Stimulated activated CD8-positive, alpha-beta memory T cell treated with anti-CD3 and anti-CD28 coated beads, Interleukin-4, amount 100 ng/mL, for 24 hours (primary cell): ENCODE data around the gene CAPN15.

ENCODE experiments used
- DNase-seq: peaks from one replicate; pipeline ENCODE4 v3.0.0-alpha.2; 2020; ENCODE audit warnings: low read depth

Gene CAPN15

DNA sequence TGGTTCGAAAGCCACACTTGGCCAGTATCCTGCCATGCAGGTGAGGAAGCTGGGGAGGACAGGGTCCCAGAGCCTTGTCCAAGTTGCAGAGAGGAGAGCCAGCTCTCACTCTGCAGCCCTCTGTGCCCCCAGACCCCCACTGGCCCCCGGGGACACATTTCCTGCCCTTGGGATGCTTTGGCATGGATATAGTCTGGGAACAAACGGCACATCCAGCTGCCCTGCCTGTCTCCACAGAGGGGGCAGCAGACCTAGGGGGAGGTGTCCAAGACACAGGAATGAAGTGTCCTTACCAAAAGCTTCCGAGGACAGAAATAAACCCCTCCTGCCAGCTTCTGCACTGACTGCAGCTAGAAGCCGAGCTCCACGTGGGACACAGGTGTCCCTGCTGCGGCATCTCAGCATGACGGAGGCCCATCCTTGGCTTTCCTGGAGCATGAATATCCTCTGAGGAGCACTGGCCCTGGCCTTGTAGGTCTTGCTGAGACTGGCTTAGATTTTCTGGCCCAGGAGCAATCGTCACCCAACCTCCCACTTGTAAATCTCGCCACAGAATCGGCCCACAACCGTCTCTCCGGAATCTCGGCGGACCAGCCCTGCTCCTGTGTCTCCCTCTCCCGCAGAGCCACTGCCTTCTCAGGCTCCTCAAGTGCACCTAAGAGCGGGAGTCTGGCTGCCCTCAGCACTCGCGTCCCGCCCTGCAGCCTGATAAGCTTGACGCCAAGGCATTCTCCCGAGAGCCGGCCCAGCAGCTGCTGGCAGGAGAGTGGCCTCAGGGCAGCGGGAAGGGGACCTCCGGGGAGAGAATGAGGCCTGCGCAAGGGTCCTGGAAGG lies 1.1 kb upstream of the CAPN15 start:
- DNase-seq: no peak

DNA sequence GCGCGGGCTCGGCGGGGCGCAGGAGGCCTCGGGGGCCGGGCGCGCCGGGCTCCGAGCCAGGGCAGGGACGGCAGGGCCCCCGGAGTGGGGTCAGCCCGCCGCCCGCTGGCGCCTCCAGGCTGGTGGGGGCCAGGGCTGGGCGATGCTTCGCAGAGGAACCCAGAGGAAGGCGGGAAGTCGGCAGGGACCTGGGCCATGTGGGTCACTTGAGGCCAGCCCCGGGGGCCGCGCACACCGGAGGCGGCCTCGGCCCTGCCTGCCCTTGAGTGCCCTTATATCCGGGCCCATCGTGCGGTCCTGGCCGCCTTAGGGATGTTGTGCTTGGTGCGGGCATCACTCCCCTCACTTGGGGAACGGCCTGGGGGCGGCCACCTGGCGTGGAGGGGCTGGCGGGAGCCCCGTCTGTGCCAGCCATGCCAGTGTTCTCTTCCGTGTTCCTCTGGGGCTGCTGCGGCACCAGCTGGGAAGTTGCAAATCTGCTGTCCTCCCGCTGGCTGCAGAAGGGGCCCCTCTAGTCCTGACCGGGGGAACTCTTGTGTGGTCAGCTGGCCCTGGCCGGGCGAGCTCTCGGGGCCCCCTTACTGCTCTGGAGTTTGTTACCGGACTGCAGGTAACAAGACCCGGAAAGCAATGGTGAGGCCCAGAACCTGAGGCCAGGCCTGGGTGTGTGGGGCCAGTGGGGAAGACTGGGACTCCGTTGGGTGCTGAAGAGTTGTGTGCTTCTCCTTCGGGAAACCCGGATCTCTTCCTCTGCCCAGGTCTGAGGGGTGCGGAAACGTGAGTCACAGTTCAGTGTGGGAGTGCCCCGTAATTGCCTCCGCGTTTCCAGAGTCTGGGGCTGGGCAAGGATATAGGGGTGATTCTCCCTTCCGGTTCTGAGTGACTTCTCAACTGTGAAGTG lies 849 bp downstream of the CAPN15 start:
- DNase-seq: no peak

DNA sequence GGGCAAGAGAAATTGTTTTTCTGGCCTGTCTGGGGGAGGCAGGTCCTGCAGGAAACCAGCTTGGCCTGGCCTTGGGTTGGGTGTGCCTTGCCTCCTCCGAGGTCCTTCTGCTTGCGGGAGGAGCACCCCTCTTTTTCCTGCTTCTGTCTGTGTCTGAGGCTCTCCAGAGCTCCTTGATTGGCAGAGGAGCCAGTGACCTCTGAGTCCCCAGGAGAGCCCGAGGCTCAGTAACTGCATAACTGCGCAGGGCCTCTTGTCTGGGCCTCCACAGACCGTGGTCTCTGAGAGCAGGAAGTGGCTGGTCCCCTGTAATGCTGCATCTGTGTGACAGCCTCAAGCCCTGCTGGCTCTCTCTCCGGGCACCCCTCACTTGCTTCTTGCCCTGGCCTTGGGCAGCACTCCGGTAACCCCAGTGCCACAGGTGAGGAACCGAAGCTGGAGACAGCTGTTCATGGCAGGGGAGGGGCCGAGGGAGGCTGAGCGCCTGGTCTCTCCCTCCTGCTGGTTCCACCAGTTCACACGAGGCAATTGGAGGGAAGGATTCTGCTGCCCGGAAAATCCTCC lies 1.6 kb downstream of the CAPN15 start:
- DNase-seq: no peak

DNA sequence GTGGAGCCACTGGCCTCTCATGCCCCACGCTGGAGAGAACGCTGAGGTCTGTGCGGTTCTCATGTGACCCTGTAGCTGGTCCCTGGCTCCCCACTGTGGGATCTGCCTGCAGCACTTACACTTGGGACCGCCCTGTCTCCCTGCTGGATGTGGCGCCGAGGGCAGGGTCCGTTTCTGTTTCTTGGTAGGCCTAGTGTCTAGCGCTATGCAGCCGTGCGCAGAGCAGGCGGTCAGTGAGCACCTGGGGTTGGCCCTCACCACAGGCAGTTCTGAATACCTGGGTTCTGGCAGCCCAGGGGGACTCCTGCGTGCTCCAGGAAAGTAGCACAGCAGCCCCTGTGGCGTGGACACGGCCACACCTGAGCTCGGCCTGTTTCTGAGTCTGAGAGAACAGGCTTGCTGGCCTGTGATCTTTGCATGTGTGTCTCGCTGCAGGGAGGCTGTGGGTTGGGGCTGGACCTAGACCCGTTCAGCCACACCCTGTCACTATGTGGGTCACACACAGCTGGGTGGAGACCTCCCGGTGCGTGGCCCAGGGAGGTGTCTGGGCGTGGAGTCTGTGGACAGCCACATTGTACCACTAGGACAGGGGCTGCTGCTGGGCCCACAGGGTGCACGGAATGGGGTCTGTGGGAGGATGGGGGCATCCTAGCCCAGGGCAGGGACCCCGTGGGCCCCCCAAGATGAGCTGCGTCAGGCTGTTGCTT lies 2.8 kb downstream of the CAPN15 start:
- DNase-seq: no peak

DNA sequence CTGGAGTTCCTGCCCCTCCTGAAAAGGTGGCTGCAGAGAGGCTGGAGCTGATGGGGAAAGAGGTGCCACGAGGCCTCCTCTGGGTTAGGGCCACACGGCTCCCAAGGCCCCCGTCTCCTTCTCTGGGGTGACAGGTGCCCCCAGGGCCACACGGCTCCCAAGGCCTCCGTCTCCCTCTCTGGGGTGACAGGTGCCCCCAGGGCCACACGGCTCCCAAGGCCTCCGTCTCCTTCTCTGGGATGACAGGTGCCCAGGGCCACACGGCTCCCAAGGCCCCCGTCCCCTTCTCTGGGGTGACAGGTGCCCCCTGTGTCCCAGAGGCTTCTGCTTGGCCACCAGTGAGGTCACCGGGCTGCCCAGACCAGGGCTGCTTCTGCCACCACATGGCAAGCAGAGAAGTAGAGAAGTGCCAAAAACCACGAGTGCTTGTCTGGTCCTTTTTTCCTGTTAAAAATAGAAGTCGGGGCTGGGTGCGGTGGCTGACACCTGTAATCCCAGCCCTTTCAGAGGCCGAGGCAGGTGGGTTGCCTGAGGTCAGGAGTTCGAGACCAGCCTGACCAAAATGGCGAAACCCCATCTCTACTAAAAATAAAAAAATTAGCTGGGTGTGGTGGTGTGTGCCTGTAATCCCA lies 4.1 kb downstream of the CAPN15 start:
- DNase-seq: no peak

DNA sequence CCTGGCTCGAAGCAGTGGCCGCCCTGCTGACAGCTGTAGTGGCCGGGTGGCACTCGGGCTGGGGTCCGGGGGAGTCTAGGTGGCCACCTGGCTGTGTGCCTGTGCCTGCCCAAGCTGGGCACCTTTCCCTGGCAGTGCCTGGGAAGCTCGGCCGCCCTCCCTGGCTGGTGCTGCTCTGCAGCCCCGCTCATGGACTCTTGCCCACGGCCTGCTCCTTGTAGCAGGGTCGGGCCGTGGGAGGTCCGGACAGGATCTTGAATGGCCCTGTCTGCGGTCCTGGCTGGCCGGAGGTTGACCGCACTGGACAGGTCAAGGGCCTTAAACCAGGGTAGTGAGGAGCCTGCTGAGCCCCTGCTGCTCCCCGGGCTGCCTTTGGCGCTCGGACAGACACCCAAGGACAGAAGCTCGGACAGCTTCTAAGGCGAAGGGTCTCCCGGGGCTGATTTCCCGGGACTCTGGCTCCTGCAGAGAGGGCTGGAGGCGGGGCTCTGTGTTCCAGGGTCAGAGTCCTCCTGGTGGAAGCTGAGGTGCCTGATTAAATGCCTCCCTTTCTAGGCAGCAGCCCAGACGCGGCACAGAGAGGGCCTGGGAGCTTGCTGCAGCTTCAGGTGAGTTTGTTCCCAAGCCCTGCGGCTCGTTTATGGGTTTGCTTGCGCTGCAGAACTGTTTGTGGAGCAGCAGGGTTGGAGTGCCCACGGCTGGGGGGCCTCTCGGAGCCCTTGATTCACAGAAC lies 6.0 kb downstream of the CAPN15 start:
- no peak for DNase-seq

DNA sequence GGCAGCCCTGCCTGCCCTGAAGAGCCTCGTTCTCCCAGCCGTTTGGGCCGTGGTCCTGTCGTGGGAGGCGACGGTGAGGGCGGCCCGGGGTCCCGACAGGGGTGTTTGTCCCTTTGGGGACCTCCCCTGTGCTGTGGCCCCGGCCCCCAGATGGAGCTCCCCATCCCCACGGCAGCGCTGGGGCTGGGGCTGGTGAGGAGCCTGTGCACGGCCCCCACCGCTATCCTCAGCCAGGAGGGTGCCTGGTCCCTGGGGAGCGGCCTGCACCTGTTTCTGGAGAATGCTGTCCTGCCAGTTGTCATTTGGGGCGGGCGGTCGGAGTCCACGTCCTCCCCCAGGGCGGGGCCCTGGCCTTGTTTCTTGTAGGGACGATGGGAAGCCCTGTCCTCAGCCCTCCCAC lies 6.6 kb downstream of the CAPN15 start:
- DNase-seq: no peak

DNA sequence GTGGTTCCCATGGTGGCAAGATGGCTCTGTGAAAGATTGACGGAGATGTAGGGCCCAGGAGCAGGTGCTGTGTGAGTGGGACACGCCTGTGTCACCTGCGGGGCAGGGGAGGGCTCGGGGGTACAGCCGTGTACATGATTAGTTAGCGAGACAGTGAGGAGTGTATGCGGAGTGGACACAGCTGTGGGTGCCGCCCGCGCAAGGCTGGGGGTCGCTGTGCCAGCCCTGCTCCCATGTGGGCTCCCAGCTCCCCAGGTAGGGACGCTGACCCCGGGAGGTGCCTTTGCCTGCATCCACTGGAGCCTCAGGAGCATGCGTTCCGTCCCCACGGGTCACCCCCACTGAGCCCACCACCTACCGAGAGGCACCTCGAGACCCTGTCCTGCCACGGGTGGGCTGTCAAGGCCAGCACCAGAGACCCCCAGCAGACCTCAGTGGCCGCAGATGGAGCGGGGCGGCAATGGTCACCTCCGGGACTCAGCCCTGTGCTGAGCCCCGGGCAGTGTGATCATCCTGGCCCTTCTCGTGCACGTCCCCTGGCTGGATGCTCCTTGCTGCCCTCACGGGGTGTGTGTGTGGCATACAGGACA lies 7.4 kb downstream of the CAPN15 start:
- DNase-seq: no peak

DNA sequence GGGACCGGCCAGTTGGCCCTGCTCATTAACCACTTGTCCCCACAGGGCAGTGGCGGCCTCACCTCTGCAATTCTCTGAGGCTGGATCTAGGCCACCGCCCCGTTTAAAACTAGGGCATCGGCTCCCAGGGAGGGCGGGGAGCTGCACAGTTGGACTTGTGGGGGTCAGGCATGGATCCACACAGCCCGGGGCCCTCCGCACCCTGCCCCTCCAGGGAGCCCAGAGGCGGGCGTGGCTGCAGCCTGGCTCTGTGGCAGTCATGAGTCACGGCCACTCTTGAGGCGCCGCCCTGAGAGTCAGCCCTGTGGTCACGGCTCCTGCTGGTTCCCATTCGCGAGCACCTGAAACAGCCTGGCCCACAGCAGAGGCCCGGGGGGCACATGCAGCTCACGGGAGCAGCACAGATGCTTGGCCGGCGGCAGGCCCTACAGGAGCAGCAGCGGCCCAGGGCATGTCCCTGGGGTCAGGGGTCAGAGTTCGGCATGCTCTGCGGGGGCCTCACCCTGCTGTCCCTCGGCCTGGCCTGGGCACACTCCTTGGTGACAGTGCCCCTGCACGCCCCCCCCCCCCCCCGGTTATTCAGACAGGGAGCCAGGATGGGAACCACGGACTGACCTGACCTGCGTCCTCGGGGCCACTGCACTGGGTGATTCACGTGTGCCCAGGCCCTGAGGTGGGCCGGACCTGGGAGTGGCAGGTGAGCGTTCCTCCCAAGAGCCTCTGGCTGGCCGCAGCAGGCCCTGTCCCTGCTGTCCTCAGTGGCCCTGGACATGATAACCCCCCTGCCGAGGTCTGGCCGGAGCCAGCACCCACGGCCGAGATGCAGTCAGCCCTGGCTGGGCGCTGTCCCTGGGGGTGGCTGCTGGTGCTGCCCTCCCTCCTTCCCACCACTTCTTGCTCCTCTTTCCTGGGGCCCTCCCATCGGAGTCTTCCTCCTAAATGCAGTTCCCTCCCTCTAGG lies 8.2 kb downstream of the CAPN15 start:
- DNase-seq: no peak

DNA sequence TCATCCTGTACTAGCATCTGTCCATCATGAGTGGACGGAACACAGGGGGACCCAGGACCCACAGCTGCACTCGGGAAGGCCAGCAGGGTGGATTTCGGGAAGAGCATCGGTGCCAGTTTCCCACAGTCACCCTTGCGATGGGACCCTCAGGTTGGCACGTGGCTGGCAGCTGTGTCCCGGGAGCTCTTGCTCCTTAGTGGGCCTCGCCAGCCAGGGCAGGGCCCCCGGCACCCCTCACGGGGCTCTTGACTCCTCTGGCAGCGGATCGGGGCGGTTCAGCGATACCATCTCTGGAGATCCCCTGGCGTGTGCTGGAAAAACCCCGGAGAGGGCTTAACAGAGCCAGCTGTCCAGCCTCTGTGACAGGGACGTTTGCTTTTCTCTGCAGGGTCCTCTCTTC lies 9.2 kb downstream of the CAPN15 start:
- DNase-seq: no peak

DNA sequence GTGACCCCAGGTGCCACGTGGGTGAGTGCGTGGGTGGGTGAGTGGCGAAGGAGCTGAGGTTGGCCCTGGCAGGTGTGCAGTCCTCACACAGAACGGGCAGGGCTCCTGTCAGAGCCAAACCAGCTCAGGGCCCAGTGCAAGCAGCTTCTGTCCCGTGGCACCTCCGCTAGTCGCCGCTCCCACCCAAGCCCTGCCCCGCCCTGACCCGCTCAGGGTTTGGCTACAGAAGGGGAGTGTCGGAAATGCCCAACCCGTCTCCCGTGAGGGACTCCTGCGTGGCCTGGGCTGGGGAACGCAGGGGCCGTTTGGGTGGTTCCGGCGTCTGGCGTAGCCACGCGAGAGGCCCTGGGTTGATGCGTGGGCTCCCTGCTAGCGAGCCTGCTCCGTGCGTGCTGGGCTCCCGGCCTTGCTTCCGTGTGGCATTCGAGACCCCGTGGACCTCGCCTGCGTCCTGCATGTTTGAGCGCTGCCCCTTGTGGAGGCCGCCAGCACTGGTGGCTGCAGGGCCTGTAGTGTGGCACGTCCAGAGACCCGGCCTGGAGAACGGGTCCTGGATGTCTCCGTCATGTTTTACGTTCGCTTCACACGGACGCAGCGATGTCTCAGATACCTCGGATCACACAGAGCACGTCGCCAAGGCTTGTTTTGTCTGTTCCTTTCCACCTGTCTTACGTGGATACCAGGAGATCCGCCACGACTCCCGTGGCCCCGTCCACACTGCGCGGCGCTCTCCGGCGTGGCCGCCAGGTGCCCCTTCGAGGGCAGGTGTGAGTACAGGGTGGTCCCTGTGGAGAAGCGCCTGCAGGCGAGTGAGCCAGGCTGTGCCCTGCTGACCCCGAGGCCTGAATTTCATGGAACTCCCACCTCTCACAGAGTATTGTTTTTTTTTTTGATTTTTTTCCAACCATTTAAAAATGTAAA lies 10.2 kb downstream of the CAPN15 start:
- no peak for DNase-seq

DNA sequence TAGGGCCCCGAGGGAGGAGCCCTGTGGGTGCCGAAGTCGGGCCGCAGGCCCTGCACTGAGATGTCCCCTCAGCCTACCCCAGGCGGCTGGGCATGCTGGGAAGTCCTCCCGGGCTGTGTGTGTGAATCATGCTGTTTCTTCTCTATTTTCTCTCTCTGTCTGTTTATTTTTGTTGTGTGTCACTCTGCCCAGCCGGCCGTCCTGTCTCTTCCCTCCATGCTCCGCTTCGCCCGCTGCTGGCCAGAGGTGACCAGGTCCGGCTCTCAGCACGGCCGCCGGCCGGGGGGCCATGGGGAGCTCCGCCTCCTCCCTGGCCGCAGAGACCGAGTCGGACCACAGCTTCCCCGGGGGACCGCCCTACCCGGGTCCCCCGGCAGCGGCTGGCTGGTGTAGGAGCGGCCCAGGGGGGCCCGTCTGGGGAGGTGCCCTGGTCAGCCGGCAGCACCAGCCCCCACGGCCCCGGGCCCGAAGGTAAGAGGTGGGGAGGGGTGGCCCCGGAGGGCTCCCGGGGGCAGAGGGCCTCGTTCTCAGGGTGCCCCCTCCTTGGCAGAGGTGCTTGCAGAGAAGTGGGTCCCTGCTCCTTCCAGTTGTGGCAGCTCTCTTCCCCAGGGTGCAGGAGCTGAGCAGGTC lies 12.5 kb downstream of the CAPN15 start:
- no peak for DNase-seq

DNA sequence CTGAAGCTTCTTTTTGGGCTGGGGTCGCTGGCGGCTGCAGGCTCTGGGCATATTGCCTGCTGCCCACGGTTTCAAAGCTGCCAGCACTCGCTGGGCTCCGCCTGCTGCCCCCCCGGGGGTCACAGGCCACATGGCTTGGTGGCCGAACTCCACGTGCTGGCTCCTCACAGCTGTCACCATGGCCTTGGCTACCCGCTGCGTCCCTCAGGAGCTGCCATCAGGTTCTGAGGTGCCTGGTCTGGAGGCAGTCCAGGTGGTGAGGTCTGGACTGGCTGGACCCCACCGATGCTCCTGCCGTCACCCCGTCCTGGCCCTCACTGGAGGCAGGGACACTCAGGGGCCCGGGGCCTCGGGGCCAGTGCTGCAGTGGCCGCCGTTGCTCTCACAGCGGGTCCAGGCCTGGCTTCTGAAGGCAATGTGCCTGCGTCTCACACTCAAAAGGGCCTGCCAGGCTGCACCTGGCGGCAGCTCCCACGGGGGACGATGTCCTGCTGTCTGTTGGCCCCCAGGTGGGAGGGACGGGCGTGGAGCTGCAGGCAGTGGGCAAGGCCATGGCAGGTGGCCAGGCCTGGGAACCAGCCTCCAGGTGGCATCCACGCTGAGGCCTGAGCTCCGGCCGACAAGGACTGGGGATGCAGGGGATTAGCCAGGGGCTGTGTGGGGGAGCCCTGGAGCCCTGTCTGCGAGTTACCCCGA lies 13.3 kb downstream of the CAPN15 start:
- no peak for DNase-seq

DNA sequence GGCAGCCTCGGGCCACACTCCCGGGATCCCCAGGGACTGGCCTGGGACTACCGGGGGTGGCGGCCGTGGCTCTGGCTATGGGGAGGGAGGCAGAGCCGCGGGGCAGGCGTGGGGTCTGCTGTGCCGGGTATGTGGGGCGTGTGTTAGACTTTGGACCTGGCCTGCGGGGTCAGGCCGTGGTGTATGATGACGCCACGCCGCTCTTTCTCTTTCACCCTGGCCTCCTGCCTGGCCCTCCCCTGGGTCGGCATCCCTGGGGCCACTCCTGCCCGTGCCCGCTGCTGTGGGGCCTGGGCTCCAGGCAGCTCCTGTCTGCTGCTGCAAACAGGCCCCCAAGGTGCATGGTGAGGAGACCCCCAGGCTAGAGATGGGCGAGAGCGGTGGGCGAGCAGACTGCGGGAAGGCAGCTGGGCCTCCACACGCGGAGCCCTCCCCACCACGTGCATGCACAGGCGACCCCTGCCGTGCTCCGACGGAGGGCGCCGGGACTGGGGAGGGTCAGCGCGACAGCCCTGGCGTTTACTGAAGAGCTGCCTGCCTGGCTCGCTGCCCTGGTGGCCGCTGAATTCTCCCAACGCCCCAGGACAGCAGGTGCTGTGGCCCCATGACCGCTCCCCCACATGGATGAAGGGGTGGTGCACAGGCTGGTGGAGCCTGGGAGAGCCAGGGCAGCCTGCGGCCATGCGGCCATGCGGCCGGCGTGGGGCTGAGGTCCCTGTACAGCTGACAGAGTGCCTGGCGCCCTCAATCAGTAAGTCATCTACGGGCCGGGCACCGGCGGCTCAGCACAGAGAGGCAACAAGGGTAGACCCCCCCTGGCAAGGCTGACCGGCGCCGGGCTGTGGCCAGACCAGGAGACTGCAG lies 16.0 kb downstream of the CAPN15 start:
- DNase-seq: no peak

DNA sequence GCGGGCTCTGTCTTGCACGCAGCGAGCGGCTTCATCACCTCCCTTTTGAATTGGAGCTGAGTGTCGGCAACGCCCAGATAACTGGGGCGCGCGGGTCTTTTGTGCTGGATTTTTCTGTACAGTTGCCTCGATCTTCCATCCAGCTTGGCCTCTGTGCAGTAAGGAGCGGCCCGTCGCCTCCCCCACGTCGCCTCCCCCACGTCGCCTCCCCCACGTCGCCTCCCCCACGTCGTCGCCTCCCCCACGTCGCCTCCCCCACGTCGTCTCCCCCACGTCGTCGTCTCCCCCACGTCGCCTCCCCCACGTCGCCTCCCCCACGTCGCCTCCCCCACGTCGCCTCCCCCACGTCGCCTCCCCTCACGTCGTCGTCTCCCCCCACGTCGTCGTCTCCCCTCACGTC lies 17.0 kb downstream of the CAPN15 start:
- DNase-seq: no peak
